HG03439 (cell line): ENCODE results near the gene YIPF1.
"Not testable (repeated sequence)": the region's sequence is repeated elsewhere in the genome, so short reads cannot be mapped to it uniquely, and the experiment has no call there.

Experiments
- ATAC-seq: cut with Tn5 transposase; IDR thresholded peaks from one replicate; pipeline ENCODE4 v1.9.1; 2021; ENCODE audit warnings: mild to moderate bottlenecking, moderate library complexity; ENCODE audit not compliant: unreplicated experiment

YIPF1 gene

DNA sequence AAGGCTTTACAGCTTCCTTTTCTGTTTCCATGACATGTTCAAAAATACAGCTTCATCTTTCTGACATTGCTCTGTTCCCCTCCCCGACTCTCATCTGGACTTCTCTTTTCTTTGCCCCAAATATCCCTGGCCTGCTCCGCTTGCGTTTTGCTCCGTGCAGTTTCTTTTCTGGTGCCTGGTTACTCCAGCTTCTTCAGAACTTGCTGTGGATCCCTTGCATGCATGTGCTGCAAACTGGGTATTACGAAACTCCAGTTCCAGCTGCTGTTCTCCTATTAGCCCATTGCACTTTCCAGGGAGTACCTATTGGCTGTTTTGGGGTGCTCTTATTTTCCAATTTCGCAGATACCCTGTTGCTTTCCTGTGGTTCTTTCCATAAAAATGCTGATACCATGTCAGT, 41.6 kb downstream of the YIPF1 start:
- ATAC-seq, result no peak

DNA sequence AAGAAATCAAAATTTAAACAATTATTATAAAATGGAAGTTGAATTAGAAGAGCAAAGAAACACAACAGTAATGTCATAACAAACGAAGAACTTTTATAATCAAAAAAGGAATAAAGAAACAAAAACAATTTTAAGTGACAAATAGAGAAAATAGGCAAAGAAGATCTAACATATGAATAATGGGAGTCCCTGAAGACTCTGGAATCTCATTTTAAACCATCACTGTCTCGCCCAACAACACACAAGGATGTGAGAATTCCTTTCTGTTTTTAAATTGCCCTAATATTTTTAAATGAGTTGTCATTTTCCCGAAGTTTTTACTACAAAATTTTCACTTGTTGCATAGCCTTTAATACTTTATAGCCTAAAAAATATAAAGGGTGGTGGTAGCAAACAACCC, 47.2 kb downstream of the YIPF1 start:
- no peak for ATAC-seq

- ATAC-seq, result no peak
These were observed 51.0 kb downstream of the YIPF1 start for GRCh38 chr1:53838654-53838974.

GRCh38 chr1:53837924-53838653, 51.5 kb downstream of the YIPF1 start, which contains the start of gene NDC1:
NDC1 (minus strand) TSS chr1:53838296; CDS start chr1:53838261, 35 bp downstream.
- peak; percentile 89 for ATAC-seq

GRCh38 chr1:53837646-53837923, 52.0 kb downstream of the YIPF1 start:
- ATAC-seq, result no peak

DNA sequence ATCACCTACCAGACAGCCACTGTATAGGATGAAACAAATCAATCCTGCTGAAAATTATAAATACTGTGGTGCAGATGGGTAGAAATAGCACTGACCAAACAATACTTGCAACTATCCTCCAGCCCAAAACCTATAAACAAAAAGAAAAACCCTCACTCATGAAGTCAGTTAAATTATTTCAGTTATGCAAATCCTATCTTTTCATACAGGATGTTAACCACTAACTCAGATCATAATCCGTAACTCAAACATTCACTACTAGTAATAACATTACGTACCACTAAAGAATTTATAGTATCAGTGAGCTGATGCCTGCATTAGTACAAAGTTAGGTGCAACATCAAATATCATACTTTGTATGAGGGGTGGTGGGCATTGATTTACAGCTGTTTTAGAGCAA, 54.1 kb downstream of the YIPF1 start:
- no peak for ATAC-seq

GRCh38 chr1:53834776-53835175, 54.8 kb downstream of the YIPF1 start:
- no peak for ATAC-seq

DNA sequence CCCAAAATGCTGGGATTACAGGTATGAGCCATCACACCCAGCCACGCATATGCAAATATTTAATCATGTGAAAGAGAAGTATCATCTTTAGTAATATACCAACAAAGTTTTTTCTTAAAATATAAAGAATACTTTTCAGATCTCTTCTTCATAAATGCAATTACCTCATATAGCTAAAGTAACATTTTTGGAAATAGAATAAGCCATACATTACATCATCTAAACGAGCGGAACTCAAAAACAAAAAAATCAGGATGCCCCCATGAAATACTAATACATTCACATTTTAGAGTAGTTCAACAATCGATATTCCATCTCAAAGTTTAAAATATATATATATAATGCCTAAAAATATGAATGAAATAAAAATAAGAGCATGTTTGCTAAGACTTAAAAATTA, 56.2 kb downstream of the YIPF1 start:
- no peak for ATAC-seq

GRCh38 chr1:53826367-53826766, 63.2 kb downstream of the YIPF1 start:
- ATAC-seq, result no peak

DNA sequence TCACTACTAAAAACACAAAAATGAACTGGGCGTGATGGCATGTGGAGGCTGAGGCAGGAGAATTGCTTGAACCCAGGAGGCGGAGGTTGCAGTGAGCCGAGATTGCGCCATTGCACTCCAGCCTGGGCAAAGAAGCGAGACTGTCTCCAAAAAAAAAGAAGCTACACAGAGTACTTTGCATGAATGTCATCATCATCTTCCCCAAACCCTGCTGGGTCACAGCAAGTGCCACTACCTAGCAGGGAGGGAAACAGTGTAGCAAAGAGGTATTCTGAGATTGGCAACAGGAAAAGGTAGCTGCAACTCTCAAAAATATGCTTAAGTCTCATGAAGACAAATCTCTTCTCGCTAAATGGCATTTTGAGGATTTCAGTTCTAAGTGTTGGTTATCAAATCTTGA, 64.3 kb downstream of the YIPF1 start:
- no peak for ATAC-seq

DNA sequence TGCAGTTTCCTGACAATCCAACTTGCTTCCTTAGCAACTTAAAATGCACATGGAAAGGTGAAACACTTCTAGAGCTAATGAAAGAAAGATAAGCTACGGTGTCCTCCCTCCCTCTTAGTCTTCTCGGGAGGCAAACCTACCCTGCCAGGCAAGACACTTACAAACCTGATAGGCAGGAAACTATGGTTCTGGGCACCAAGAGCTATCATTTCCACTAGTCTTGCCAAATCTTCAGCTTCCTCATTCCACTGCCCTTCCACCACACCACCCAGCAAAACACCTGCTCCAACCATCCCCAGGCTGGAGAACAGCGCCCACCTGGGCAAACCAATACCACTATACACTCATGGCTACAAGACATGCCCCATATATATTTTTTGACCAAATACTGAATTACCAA, 66.7 kb downstream of the YIPF1 start:
- no peak for ATAC-seq

DNA sequence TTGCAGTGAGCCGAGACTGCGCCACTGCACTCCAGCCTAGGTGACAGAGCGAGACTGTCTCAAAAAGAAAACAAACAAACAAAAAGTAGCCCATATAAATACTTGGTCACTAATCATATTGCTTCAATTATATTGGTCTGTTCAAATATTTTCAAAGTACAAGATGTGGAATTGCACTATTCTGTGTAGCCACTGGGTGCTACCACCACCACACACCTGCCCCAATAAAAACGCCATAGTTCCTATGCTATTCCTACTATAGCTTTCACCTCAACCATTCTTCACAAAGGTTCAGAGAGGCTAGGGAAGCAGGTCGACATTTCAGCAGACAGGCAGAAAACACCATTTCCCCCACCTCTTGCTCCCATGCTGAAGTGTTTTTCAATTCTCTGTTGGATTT, 68.2 kb downstream of the YIPF1 start:
- ATAC-seq, result no peak

DNA sequence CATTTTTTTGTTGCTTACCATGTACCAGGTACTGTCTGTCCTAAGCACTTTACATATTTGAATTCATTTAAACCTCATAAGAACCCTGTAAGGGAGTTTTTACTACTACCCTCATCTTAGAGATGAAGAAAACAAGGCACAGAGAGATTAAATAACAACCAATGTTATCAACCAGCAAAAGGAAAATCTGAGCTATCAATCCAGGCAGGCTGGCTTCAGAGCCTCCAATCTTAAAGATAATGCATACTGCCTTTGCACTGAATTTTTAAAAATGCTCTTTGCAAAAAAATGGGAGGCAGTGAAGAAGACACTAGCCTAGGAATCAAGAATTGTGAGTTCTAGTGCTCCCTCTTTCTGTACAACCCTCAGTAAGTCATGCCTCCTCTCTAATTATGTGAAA, 70.2 kb downstream of the YIPF1 start:
- ATAC-seq, result no peak

DNA sequence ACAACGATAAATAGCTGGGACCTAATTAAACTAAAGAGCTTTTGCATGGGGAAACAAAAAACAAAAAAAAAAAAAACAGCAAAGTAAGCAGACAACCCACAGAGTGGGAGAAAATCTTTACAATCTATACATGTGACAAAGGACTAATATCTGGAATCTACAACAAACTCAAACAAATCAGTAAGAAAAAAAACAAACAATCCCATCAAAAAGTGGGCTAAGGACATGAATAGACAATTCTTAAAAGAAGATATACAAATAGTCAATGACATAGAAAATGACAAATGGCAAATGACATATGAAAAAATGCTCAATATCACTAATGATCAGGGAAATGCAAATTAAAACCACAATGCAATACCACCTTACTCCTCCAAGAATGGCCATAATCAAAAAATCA, 73.0 kb downstream of the YIPF1 start:
- not testable (repeated sequence) for ATAC-seq

DNA sequence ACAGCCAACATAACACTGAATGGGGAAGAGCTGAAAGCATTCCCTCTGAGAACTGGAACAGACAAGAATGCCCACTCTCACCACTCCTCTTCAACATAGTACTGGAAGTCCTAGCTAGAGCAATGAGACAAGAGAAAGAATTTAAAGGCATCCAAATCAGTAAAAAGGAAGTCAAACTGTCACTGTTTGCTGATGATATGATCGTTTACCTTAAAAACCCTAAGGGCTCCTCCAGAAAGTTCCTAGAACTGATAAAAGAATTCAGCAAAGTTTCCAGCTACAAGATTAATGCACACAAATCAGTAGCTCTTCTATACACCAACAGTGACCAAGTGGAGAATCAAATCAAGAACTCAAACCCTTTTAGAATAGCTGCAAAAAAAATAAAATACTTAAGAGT, 74.1 kb downstream of the YIPF1 start:
- ATAC-seq, result not testable (repeated sequence)

GRCh38 chr1:53811414-53811851, 78.2 kb downstream of the YIPF1 start:
- no peak for ATAC-seq

GRCh38 chr1:53810497-53810896, 79.1 kb downstream of the YIPF1 start:
- ATAC-seq, result no peak

GRCh38 chr1:53810007-53810406, 79.6 kb downstream of the YIPF1 start:
- no peak for ATAC-seq

DNA sequence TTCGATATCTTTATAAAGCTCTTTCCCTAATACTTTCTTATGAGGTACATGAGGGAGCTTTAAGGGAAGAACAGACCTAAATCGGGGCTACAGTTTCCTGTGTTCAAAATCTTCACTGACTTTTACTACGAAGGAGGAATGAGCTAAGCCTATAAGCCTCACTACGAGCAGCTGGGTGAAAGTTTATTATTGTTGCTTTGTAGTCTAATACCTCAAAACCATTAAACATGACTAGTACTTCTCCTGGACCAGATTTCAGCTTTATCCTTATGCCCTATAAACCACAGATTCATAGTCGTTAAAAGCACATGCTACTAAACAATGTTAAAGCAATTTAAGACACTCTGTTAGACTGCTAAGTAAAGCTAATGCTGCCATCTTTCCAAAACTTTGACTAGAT, 81.7 kb downstream of the YIPF1 start:
- no peak for ATAC-seq

DNA sequence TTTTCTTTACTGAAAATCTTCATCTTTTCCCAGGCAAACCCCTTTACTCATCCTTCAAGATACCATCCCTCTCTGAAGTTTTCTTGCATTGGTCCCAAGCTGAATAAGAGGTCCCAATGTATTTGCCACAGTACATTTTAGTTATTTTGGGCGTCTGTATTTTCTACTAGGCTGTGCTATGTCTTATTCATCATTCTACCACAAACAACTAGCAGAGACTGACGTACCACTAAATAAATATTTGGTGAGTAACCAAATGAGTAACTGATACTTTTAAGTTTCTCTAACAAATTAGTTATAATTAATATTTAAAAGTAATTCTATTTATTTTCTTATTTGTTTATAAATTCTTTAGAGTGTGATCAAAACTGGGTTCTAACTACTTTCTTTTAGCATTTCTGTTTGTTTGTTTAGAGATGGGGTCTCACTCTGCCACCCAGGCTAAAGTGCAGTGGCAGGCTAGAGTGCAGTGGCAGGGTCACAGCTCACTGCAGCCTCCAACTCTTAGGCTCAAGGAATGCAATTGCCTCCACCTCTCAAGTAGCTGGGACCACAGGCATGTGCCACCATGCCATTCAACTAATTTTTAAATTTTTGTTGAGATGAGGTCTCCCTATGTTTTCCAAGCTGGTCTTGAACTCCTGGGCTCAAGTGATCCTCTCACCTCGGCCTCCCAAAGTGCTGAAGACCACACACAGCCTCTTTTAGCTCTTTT, 84.6 kb downstream of the YIPF1 start:
- ATAC-seq, result no peak

DNA sequence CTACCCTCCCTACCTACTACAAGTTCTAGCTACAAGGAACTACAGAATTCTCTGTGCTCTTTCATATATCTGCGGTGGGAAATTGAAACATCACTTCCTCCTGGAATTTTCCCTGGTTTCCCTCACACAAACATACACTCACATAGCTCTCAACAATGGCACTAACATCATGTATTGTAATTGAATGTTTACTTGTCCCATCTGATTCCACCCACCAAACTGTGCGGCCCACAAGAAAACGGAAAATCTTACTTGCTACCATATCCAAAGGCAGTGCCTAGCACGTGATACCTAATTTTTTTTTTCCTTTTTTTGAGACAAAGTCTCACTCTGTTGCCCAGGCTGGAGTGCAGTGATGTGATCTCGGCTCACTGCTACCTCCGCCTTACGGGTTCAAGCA, 85.4 kb downstream of the YIPF1 start:
- no peak for ATAC-seq
